SK-N-SH (cell line): ENCODE data around the gene CELSR3.

Experiments
- TEAD4 ChIP-seq: IDR thresholded peaks from 2 replicates; pipeline ENCODE4 v1.4.0; 2012; ENCODE audit warnings: mild to moderate bottlenecking, borderline replicate concordance; ENCODE audit not compliant: insufficient read depth
- TF ChIP-seq, protein P1 (sequence below): fragments of 200-600 bp; sonication (generic); IDR thresholded peaks from 2 replicates; pipeline ENCODE4 v1.6.1; 2017; ENCODE audit warnings: antibody characterized with exemption, mild to moderate bottlenecking, moderate library complexity

DNA sequence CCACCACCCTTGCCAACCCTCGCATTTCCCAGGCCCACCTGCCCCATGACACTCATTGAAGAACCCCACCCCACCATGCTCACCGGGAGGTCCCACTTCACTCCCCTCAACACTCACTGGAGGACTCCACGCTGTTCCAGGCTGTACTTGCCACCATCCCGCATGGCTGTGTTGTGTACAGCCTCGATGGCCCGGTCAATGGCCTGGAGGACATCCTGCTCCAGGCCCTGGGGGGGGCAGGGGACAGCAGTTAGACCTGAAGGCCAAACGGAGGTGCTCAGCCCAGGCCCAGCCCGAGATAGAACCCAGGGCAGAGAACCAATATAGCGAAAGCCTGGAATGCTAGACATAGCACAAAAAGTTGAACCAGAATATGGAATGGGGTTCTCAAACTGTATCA is 20.1 kb upstream of the CELSR3 start:
- TF ChIP-seq, protein P1, sequence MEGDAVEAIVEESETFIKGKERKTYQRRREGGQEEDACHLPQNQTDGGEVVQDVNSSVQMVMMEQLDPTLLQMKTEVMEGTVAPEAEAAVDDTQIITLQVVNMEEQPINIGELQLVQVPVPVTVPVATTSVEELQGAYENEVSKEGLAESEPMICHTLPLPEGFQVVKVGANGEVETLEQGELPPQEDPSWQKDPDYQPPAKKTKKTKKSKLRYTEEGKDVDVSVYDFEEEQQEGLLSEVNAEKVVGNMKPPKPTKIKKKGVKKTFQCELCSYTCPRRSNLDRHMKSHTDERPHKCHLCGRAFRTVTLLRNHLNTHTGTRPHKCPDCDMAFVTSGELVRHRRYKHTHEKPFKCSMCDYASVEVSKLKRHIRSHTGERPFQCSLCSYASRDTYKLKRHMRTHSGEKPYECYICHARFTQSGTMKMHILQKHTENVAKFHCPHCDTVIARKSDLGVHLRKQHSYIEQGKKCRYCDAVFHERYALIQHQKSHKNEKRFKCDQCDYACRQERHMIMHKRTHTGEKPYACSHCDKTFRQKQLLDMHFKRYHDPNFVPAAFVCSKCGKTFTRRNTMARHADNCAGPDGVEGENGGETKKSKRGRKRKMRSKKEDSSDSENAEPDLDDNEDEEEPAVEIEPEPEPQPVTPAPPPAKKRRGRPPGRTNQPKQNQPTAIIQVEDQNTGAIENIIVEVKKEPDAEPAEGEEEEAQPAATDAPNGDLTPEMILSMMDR = no peak
- TF ChIP-seq TEAD4 = no peak
